ENCODE results near the gene CFAP57. TPM values are rescaled to one million over a fixed set of nuclear protein-coding genes. Genes with fewer than 3 reads are reported as not detected.

The CFAP57 gene
- total and polyA plus RNA-seq, 2 of the 8 experiments (the other 6 are each of a cell fraction or from before 2014, with no cell fraction given), result 0.20 to 0.80 TPM

GRCh38 chr1:43247256-43247921 lies 75.3 kb downstream of the CFAP57 start:
- ChIA-PET CTCF (ENCODE audit: partially characterized antibody) (interaction anchor here (0.8 kb wide), 1 partner anchor 20 kb away, joined by 3 read pairs; no protein-coding TSS in a partner anchor), POLR2A (ENCODE audit: partially characterized antibody) (no interaction called here)
- H3K79me1 ChIP-seq (ENCODE audit: low read depth, low read length), result no peaks in the 10 kb centered on the region
- H3K27me3 ChIP-seq (replicated peaks in 1 of 4; ENCODE audit: control insufficient read depth in 3 of 4, extremely low read depth in 1 of 4, insufficient read depth in 3 of 4, low read length in 3 of 4), result no peaks in the 10 kb centered on the region
- H3K14ac ChIP-seq (ENCODE audit: insufficient read length), result no peak overlapping the region
- no peak overlapping the region for H3K23ac ChIP-seq (ENCODE audit: insufficient read length)
- no peaks in the 10 kb centered on the region for H3K36me3 ChIP-seq (ENCODE audit: control insufficient read depth in 2 of 4, insufficient read depth in 4 of 4, low read length in 3 of 4)
- no peaks in the 10 kb centered on the region for H3K79me2 ChIP-seq (ENCODE audit: control insufficient read depth in 1 of 2, insufficient read depth in 2 of 2, low read length in 2 of 2)
- no peak overlapping the region for H2BK120ac ChIP-seq (replicated peaks; ENCODE audit: low read depth, low read length)
- no peak for DNase-seq (ENCODE audit: low read depth in 1 of 2, low spot score in 2 of 2)
- H3K18ac ChIP-seq (ENCODE audit: extremely low read depth, low read length), result no peak overlapping the region
- H3K9ac ChIP-seq (replicated peaks in 1 of 4; ENCODE audit: extremely low read depth in 1 of 4, low read depth in 3 of 4, low read length in 3 of 4), result no peak overlapping the region
- H3K56ac ChIP-seq (replicated peaks; ENCODE audit: insufficient read length, low read depth, low read length), result no peak overlapping the region
- no peak for TF ChIP-seq SRF (IDR thresholded peaks at IDR 0.05; ENCODE audit: low read depth, low read length)
- H2BK12ac ChIP-seq (ENCODE audit: low read depth, low read length), result no peak overlapping the region
- 86% methylated on average over 6 of the region's 6 CpGs; no CpG with 5 or more reads in 1 of the 2 experiments for WGBS, 2 experiments (ENCODE audit: extremely low coverage in 1 of 2, insufficient coverage in 1 of 2, insufficient read length in 1 of 2, insufficient replicate concordance in 2 of 2, low coverage in 1 of 2, low lambda C conversion rate in 2 of 2, missing lambda C conversion rate in 1 of 2)
- no peak for FAIRE-seq
- H4K91ac ChIP-seq (replicated peaks; ENCODE audit: insufficient read length, low read length), result no peak overlapping the region
- no peak overlapping the region for H4K8ac ChIP-seq (ENCODE audit: extremely low read depth, insufficient read depth, low read length)
- H3K4ac ChIP-seq (replicated peaks; ENCODE audit: insufficient read length, low read depth, low read length), result no peak overlapping the region
- no peaks in the 10 kb centered on the region for H3K23me2 ChIP-seq (ENCODE audit: low read depth, low read length)
- no peak overlapping the region for H3K27ac ChIP-seq (ENCODE audit: low read depth, low read length)
- no peak overlapping the region for H2AK5ac ChIP-seq (ENCODE audit: low read depth, low read length)
- H2BK5ac ChIP-seq (ENCODE audit: low read depth, low read length), result no peak overlapping the region
- peaks cover 23 to 45% of the 10 kb centered on the region in 2 experiments for H3K9me3 ChIP-seq (ENCODE audit: insufficient read depth in 2 of 2, low read depth in 1 of 2, low read length in 1 of 2)
- no peak overlapping the region for H3K4me2 ChIP-seq (ENCODE audit: insufficient read depth in 1 of 2, low read depth in 2 of 2, low read length in 2 of 2)
- H4K20me1 ChIP-seq (replicated peaks in 1 of 2; ENCODE audit: control insufficient read depth in 1 of 2, insufficient read depth in 2 of 2, low read length in 2 of 2), result no peaks in the 10 kb centered on the region
- no peak overlapping the region for H2BK15ac ChIP-seq (ENCODE audit: low read length)
- H2BK20ac ChIP-seq (ENCODE audit: low read length), result no peak overlapping the region
- no peak overlapping the region for H4K5ac ChIP-seq (ENCODE audit: insufficient read length, low read depth, low read length)
- H2AFZ ChIP-seq (ENCODE audit: low read length), result no peak overlapping the region
- no peak overlapping the region for H3K4me3 ChIP-seq (ENCODE audit: extremely low read depth in 1 of 4, insufficient read depth in 2 of 4, low read depth in 3 of 4, low read length in 4 of 4)
- H3K4me1 ChIP-seq (replicated peaks in 1 of 4; ENCODE audit: control insufficient read depth in 3 of 4, insufficient read depth in 4 of 4, low read length in 3 of 4), result no peaks in the 10 kb centered on the region

All from H1 (cell line).